Activated T-helper 1 cell treated with anti-CD3 and anti-CD28 coated beads, Interleukin-12 subunit alpha, Interleukin-12 subunit beta, Interleukin-2, Interleukin-4 antibody, amounts not matched to agents 30 ng/mL and 10 ng/mL and 1 ng/mL, durations not matched to agents 14 hours and 24 hours and 36 hours (primary cell): ENCODE results near the gene ZNF148. TPM values are rescaled to one million over a fixed set of nuclear protein-coding genes. Genes with fewer than 3 reads are reported as not detected.

ENCODE experiments used
- DNase-seq: peaks from one replicate; pipeline ENCODE4 v3.0.0; 2021; ENCODE audit warnings: low spot score
- H3K27ac Mint-ChIP-seq: one replicate; pipeline ENCODE4 v1.8.0; 2021; ENCODE audit warnings: mild to moderate bottlenecking, mixed read lengths
- H3K27me3 Mint-ChIP-seq: one replicate; pipeline ENCODE4 v1.8.0; 2022; ENCODE audit warnings: mild to moderate bottlenecking, moderate library complexity, mixed read lengths; ENCODE audit not compliant: insufficient read depth
- H3K36me3 Mint-ChIP-seq: one replicate; pipeline ENCODE4 v1.8.0; 2021; ENCODE audit warnings: low read depth, mixed read lengths
- H3K4me1 Mint-ChIP-seq: one replicate; pipeline ENCODE4 v1.8.0; 2021; ENCODE audit warnings: low read depth, mixed read lengths
- H3K4me3 Mint-ChIP-seq: one replicate; pipeline ENCODE4 v1.8.0; 2021; ENCODE audit warnings: mild to moderate bottlenecking, moderate library complexity, mixed read lengths
- H3K9me3 Mint-ChIP-seq: one replicate; pipeline ENCODE4 v1.8.0; 2021; ENCODE audit warnings: mixed read lengths
- intact Hi-C: fragments of 100-400 bp; cut with micrococcal nuclease; formaldehyde crosslinking; loops from one replicate; pipeline ENCODE4 v1.15.1; 2024
- total RNA-seq: library from RNA; stranded (reverse); gene quantifications from 2 replicates; pipeline ENCODE4 v1.2.3, GENCODE V29; 2022

The ZNF148 gene
- total RNA-seq, 1 donor from 2014 or later, result 34.7 TPM

DNA sequence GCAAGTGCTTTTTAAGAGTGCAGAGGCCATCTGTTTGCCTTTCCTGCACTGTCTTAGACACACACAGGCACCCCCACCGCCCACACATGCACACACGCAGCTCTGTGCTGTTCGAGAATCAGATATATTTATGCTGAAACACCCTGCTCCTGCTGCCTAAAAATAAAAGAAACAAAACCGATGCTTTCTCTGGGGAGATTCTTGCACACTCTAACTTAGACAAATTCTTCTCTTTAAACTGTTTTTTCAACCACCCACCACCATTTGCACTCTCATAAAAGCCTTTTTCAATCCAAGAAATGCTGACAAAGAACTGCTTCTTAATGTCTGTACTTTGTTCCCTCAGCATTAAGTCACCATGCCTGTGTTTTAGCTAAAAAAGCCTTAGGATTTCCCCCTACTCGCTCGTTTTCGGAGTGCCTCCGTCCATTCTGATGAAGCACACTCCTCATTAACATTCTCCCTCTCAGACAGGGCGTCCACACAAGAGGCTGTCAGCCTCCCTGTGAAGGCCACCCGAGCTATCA, 188.8 kb downstream of the ZNF148 start:
- intact Hi-C loops, result no loop called here
- no peak for DNase-seq
- Mint-ChIP-seq H3K27ac (no peak overlapping the region), H3K27me3 (peaks cover 21% of the 10 kb centered on the region), H3K9me3 (no peaks in the 10 kb centered on the region), H3K36me3 (no peaks in the 10 kb centered on the region), H3K4me3 (no peak overlapping the region), H3K4me1 (no peaks in the 10 kb centered on the region)

DNA sequence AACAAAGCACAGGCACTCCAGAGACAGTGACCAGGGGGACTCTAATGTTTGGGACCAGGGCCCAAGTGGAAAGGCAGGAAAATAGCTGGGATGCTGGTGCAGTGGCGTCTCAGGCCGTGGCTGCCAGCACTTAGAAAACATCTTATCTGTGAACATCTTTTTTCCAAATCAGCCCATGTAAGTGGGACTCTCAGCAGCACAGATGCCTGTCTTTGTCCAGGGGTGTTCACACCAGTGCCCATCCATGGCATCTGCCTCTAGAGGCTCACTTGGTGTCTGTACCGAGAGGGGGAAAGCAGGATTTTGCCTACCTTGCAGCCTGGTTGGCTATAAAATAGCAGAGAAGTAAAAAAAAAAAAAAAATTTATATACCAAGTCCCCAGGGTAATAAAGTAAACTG, 189.3 kb downstream of the ZNF148 start:
- intact Hi-C loops, result no loop called here
- Mint-ChIP-seq H3K4me1 (no peaks in the 10 kb centered on the region), H3K9me3 (no peaks in the 10 kb centered on the region), H3K36me3 (no peaks in the 10 kb centered on the region), H3K27ac (no peak overlapping the region), H3K4me3 (no peak overlapping the region), H3K27me3 (peaks cover 16% of the 10 kb centered on the region)
- DNase-seq, result no peak

DNA sequence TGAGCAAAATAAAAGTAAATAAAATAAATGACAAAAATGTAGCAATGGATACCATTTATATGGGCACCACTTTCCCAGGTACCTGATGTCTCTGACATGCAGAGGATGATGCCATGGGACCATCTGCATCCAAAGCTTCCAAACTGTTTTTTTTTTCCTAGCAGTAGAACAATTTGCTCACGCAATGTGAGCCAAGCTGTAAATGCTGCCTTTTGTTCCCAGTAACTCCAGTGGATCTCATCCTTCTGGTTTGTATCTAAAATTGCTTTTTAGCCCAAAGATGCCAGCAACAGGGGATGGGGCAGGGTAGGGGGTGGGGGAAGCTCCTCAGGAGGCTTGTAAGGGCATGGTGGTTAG, 195.3 kb downstream of the ZNF148 start:
- intact Hi-C loops, result no loop called here
- Mint-ChIP-seq H3K27me3 (peaks cover 4% of the 10 kb centered on the region), H3K36me3 (no peaks in the 10 kb centered on the region), H3K4me3 (no peak overlapping the region), H3K27ac (no peak overlapping the region), H3K4me1 (peaks cover 7% of the 10 kb centered on the region), H3K9me3 (no peaks in the 10 kb centered on the region)
- no peak for DNase-seq

DNA sequence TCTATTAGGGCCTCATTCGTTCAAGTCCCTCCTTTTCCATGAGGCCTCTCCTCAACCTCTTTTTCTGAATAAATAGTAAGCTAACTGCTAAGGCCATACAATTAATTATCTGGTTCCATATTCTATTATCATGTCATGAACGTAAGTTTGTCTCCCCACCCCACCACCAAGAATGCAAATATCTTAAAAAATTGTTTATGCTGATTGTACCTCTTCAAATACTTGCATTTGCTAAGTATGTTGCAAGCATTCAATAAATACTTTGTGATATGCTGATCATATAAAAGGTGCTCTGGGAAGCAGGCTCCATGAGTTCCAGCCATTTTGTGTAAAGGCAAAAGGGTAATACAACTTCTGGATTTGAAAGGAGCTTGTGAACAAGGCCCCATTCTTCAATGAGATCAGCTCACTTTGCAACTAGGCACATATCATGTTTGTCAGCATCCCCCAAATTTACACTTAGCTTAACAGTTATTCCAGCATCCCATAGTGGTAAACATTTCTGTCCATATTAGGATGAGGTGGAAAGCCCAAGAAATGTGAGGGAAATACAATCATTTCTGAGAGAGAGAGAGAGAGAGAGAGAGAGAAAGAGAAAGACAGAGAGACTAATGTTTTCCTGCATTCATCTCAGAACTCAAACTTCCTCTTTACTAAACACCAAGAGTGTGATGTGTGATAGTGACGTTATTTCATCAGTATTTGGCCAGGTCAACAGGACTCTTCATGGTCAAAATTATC, 195.8 kb downstream of the ZNF148 start:
- Mint-ChIP-seq H3K27me3 (peaks cover 6% of the 10 kb centered on the region), H3K9me3 (peaks cover 5% of the 10 kb centered on the region), H3K27ac (no peak overlapping the region), H3K4me3 (no peak overlapping the region), H3K36me3 (no peaks in the 10 kb centered on the region), H3K4me1 (peaks cover 7% of the 10 kb centered on the region)
- intact Hi-C loops, result no loop called here
- no peak for DNase-seq

GRCh38 chr3:125177746-125178145, 197.4 kb downstream of the ZNF148 start:
- intact Hi-C loops, result no loop called here
- Mint-ChIP-seq H3K27ac (no peak overlapping the region), H3K27me3 (peaks cover 10% of the 10 kb centered on the region), H3K4me3 (no peak overlapping the region), H3K36me3 (no peaks in the 10 kb centered on the region), H3K4me1 (peaks cover 7% of the 10 kb centered on the region), H3K9me3 (peaks cover 6% of the 10 kb centered on the region)
- DNase-seq, result no peak

Other genes starting within 250 kb of the ZNF148 start
- 1.1 TPM in 2 replicates for gene SLC12A8, start 162.6 kb downstream of the ZNF148 start, total RNA-seq
- gene SNX4, start 144.9 kb upstream of the ZNF148 start, total RNA-seq, result 40.7 and 44.4 TPM in 2 replicates
- 12.2 and 13.1 TPM in 2 replicates for gene OSBPL11, start 220.2 kb upstream of the ZNF148 start, total RNA-seq